Renal cortex interstitium (tissue), 11 donors: ENCODE results near the gene SLC25A14. TPM values are rescaled to one million over a fixed set of nuclear protein-coding genes. Genes with fewer than 3 reads are reported as not detected.
"Not testable (repeated sequence)": the region's sequence is repeated elsewhere in the genome, so short reads cannot be mapped to it uniquely, and the experiment has no call there.

ENCODE experiments used
- DNase-seq, 11 donors: peaks; one replicate each; pipeline ENCODE4 v3.0.0-alpha.2; 2013; ENCODE audit warnings: low read depth in 9 of 11, low spot score in 4 of 11; ENCODE audit errors: extremely low read depth in 1 of 11
- polyA plus RNA-seq, 3 donors: library from polyadenylated mRNA; unstranded; fragments of 120-200 nt; gene quantifications; one replicate each; pipeline ENCODE4 v1.2.1, GENCODE V29; 2013; ENCODE audit not compliant: insufficient read length in 3 of 3

SLC25A14 gene
- polyA plus RNA-seq, 3 donors, result 21.7 to 31.5 (median 22.2) TPM

DNA sequence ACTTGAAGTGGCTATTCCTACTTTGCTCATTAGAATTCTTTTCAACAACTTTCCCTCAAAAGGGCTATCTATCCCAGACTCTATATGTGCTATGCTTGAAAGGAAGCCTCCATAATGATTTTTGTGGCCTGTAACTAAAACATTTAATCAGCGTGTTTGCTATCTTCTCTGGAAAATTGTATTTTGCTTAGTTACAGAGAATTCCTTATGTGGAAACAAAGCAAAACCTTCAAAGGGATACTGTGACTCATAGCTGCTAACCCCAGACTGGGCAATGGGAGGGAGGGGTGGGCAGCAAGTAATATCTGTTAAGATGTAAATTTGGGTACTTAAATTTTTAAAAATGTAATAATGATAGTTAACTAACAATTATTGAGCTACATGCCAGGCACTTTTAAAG lies 3.7 kb downstream of the SLC25A14 start:
- DNase-seq, result no peak

DNA sequence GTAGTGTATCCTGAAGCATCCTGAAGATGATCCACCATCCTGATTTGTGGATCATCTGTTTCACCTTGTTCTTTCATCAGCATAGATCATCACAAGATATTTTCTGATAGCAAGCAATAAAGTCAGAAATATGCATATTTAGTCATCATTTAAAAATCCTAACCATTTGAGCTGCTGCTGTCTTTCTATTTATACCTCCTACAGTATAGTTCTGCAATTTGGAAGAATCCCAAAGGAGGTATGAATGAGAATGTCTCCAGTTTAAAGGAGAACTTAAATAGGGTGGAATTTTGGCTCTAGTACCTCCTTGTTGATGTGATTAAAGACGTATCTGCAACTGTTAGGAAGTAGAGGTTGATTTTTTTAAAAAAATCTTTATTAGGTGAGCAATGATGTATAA lies 7.6 kb downstream of the SLC25A14 start:
- DNase-seq, result no peak

DNA sequence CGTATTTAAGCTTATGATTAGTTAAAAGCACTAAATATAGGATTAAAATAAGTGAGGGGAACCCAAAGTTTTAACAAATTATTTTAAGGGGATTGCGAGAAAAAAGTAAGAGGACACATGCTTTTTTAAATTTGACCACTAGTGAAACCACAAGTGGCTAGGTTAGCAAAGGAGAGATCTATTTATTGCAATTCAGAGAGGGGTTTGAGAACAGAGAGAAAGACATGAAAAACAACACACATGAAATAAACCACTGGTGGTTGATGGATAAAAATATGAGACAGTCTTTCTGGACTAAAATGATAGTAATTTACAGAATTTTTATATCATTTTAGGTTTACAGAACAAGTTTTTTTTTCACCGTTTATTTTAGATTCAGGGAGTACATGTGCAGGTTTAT lies 11.8 kb downstream of the SLC25A14 start:
- DNase-seq, result no peak

DNA sequence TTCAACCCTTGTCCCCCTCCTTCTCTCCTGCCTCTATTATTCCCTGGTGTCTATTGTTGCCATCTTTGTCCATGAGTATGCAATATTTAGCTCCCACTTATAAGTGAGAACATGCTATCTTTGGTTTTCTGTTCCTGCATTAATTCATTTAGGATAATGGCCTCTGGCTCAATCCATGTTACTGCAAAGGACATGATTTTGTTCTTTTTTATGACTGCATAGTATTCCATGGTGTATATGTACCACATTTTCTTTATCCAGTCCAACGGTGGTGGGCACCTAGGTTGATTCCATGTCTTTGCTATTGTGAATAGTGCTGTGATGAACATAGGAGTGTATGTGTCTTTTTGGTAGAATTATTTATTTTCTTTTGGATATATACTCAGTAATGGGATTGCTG lies 12.3 kb downstream of the SLC25A14 start:
- not testable (repeated sequence) for DNase-seq

DNA sequence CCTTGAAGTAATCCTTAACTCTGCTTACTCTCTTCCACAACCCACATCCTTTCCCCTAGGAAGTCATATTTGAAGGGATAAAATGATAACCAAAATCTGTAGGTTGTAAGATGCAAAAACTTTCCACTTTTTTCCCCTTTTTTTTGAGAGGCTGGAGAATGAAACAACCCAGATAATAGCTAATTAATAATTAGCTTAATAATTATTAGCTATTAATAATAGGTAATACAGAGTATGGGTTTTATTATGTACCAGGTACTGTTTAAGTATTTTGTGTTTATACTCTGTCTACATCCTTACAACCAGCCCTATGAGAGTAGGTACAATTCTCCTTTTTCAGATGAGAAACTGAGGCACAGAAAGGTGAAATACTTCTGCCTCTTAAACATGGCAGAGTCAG lies 36.4 kb downstream of the SLC25A14 start:
- DNase-seq, result no peak

DNA sequence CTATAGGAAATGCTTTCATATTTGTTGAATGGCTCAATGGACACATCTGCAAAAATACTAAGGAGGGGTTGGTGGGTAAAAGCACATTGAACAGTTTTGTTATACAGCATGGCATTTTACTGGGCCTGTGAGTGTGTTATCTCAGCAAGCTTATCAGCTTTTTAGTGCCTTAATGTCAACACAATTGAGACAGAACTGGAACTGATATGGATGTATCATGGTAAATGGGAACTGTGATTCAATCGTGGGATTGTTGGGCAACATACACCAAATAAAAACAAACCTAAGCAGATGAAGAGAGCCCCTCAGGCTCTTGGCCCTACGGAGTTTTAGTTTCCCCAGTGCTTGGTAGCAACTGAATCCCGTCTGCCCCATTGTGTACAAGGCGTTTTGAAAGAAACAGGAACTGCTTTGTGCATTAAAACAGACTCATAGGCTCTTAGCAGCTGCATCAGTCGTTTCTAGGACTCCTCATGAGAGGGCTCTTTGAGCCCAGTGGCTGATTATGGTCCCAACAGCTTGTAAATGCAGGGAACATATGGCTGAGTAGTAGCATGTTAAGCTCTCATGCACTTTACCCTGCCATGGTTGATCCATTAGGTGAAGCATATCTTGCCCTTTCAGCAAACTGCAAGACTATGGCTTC lies 38.4 kb downstream of the SLC25A14 start:
- no peak for DNase-seq

DNA sequence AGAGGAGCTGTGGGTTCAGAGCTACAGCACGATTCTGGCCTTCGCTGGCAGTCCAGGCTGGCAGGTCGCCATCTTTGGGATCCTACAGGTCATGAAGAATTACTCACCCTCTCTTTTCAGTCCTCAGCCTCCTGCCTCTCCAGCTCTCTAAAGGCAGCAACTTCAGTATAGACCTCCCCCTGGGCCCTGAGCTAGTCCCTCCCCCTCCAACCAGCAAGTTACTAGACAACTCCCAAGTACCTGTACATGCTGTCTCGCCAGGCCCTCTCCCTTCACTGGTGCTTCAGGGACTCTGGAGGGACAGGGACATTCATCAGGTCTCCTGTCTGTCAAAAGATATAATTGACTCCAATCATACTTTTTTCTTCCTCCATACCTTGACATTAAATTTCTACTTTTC lies 45.8 kb downstream of the SLC25A14 start, which contains the start of gene GPR119:
GPR119 (minus strand) TSS at position 155 of the 400 bp plus-strand sequence. CDS start 227 bp downstream, outside the sequence.
- no peak for DNase-seq

DNA sequence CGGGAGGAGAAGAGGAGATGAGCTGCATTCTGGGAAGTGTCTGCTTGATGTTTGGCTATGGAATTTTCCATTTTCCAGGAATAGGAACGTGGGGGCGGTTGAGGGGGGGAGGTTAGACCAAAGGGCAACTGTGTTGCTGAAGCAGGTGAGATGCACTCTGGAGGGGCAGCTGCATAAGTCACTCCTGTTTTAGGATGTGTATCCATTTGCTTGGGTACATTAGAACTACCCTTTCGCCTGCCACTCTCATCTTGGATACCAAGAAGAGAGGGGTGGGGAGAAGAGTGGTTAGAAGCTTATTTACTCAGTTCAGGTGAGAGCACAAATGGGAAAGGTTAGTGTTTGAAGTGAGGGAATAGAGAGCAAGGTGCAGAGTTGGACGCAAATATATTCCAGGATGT lies 46.7 kb downstream of the SLC25A14 start:
- no peak for DNase-seq

DNA sequence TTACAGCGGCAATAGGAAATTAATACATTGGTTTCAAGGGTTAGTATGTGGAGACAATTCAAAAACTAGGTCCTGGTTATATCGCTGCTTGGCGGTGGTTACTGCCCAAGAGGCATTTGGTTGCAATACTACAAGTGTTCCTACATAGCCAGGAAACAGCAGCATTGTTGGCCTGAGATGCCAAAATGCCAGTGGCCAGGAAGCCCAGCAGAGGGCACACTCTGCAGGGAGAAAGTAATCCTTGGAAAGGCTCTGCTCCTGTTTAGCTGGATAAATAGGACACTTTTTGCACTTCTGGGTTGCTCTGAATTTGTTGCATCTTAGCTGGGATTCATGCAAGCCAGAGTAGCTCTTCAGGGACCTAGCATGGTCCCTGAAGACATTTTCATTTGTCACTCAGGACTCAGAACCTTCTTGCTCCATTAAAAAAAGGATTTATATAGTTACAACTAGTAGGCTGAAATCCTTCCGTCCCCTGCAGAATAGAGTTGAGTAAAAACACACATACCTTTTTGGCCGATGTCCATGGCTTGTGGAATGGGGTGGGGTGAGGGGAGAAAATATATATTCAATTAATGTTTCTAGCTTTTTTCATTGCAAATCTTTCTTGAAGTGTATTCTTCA lies 53.8 kb downstream of the SLC25A14 start:
- DNase-seq, result peak in 7 of 11 donors; percentile 15 to 35 (median 22)

DNA sequence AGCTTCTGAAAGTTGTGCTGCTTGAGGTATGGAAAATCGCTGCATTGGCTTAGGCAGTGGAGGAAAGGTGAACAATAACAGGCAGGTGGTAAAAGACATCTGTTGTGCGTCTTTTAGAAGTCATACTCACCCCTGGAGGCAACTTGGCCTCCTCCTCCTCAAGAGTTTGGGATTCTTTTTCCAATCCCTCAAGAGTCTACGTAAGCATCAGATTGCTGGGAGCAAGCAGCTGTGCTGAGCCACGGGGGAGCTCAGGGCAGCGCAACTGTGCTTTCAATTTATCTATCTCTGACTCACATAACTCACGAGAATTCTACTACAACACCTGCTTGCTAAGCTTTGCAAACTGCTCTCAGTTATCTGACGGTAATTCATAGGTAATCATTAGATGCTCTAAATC lies 55.6 kb downstream of the SLC25A14 start:
- DNase-seq, result no peak

DNA sequence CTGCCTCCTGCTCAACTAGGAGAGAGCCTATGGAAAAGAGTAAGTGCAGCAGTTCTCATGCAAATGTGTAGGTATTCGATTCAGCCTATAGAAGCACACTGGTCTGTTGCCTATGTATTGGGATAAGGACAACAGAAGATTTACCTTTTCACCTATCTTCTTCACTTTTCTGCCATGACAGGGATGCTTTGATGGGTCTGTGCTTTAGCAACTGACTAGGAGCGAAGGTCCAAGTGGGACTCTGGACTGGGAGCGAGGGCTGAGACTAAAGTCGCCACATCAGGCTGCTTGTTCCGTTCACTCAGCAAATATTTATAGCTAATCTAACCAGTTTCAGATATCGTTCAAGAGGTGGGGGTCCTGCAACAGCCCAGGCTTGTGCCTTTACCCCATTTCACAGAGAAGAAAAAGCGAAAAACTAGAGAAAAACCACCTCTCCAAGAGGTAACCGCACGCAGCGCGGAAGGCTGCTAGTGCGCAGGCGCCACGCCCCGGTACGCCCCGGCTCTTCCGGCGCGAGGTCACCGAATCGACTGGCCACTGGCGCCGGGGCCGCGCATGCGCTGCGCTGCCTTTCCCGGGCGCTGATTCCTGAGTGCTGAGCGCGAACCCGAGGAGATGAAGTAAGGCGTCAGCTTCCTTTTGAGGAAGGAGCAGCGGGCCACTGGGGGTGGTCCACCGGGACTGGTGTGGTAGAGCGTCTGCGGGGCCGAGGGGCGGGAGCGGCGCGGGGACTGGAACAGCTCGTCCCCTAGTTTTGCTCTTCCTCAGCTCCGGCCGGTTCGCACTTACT lies 61.9 kb downstream of the SLC25A14 start, which contains the start of gene RBMX2:
RBMX2 (plus strand) TSS at position 573 of the 793 bp plus-strand sequence; CDS start at position 619, 46 bp downstream.
- peak; percentile 46 to 71 (median 56) for DNase-seq

DNA sequence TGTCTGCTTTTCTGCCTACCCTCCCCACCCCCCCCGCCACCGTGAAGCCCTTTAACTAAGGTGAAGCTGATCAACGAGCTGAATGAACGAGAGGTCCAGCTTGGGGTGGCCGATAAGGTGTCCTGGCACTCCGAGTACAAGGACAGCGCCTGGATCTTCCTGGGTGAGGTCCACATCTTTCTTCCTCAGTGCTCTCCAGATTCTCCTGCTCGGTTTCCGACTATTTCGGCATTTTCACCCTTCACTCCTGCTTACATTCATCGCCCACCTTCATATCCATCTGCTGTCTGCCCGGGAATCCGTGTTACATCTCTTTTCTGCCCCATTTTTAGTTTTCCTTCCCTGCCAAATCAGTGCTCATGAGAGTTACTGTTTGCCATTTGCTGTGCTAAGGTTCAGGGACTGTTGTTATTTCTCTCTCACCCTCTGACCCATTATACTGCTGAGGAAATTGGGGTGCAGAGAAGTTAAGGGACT lies 62.5 kb downstream of the SLC25A14 start:
- DNase-seq, result no peak

DNA sequence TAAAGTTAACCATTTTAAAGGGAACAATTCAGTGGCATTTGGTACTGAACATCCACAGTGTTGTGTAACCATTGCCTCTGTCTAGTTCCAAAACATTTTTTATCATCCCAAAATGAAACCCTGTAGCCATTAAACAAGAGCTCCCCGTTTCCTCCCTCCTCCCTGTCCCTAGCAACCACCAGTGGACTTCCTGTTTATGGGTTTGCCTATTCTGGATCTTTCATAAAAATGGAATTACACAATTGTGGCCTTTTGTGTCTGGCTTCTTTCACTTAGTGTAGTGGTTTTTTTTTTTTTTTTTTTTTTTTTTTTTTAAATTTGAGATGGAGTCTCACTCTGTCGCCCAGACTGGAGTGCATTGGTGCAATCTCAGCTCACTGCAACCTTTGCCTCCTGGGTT lies 73.7 kb downstream of the SLC25A14 start:
- DNase-seq, result no peak

DNA sequence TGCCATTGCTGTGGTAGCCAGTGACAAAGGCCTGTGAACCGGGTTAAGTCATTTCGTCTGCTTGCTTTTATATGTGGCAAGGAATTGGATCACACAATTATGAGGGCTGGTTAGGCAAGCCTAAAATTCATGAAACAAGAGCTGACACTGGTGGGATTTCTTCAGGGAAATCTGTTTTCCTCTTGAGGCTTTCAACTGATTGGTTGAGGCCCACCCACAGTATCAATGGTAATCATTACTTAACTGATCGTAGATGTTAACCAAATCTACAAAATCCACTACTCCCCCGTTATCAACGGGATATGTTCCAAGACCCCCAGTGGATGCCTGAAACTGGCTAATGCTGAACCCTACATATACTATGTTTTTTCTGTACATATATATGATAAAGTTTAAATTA lies 75.1 kb downstream of the SLC25A14 start:
- DNase-seq, result no peak

DNA sequence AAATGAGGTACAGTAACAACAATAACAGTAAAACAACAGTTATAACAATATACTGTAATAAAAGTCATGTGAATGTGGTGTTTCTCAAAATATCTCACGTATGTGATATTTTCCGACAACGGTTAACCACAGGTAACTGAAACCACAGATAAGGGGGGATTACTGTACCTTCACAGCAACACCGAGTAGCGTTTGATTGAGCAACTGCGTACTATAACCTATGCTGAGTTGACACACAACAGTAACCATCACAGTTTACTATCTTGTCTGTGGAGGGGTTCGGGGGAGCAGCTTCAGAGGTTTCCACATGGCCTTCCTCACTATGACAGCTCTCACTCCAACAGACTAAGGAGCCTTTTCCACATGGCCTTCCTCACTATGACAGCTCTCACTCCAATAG lies 75.5 kb downstream of the SLC25A14 start:
- DNase-seq, result no peak

DNA sequence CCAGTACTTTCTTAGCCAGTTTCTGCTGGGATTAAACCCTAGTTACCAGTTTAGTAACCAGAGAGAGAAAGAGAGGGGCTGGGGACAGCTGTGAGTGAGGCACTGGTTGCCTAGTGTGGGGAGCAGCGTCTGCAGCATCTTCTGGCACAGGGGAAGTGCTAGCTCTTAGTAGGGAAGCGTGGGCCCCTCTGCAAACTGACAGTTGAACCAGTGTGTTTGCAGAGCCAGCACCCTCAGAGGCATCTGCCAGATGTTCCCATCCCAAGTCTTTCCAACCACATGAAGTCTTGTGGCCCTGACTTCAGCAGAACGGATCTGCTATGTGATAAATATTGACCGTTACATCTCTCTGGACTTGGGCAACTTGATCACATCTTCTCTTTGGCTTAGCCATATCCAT lies 77.1 kb downstream of the SLC25A14 start:
- no peak for DNase-seq

DNA sequence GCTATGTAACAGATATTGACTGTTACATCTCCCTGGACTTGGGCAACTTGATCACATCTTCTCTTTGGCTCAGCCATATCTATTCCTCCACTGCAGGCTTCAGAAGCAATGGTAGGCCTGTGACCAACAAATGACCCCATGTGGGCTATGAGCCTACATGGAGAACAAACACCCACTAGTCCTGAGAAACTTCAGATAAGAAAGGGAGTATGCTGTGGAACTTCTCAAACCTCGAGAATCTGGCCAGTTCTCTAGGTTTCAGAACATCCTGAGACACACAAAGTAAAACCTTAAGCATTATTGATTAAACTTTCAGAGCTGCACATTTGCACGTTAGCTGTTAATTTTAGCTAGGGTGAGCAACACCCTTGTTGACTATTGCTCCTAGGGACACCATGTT lies 78.3 kb downstream of the SLC25A14 start:
- no peak for DNase-seq

DNA sequence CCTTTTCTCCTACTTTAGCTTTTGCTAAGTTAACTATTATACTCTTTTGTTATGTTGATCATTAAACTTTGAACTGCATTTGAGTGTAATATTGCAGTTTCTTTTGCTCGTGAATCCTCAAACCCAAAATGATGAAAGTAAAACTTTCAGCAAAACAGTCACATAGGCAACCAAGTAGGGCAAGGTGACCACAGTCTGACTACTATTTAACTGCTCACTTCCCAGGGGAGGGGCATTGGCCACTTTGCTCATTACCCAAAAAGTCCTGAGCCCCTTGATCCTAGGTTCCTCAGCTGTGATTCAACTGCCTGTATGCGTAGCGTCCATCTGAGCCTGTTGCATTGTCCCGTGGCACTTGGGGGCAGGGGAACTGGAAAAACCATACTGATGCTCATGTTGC lies 79.0 kb downstream of the SLC25A14 start:
- DNase-seq, result no peak

DNA sequence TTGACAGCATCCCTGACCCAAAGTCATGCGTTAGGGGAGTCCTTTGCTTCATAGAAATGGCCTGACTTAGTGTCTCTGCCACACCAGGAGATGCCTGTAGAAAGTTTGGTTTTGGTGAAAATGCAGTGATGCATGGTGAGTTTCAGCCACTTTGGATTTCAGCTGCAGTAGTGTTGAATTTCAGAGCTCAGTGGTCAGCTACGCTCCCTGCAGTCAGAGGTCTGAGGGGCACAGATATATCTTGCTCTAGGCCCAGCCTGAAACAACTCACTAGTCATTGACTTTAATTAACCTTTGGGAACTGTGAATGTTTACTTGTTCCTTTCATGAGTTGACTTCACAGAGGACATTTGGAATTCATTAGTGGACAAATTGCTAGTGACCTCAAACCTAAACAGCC lies 79.5 kb downstream of the SLC25A14 start:
- DNase-seq, result peak in 2 of 11 donors; percentile 12 to 22
